GM23338 (cell line): ENCODE measurements around the gene IL18BP. TPM values are rescaled to one million over a fixed set of nuclear protein-coding genes. Genes with fewer than 3 reads are reported as not detected.

ENCODE experiments used
- ATAC-seq: fragments of 200-7000 bp; cut with Tn5 transposase; 3 replicates; pipeline ENCODE4 v1.9.1; 2020
- DNase-seq: peaks from one replicate; pipeline ENCODE4 v3.0.0-alpha.2; 2015; ENCODE audit warnings: low spot score
- H2AFZ ChIP-seq: fragments of 200-600 bp; sonication (generic); 2 replicates; pipeline ENCODE4 v1.8.0; 2016; ENCODE audit warnings: antibody characterized with exemption, mild to moderate bottlenecking, moderate library complexity
- H3F3A ChIP-seq: fragments of 200-600 bp; sonication (generic); replicated peaks from 2 replicates; pipeline ENCODE4 v1.8.0; 2017; ENCODE audit warnings: antibody characterized with exemption, mixed run types, low read depth
- H3K27ac ChIP-seq: fragments of 200-600 bp; sonication (generic); 2 replicates; pipeline ENCODE4 v1.6.1; 2016; ENCODE audit warnings: low read depth
- H3K27me3 ChIP-seq: fragments of 200-600 bp; sonication (generic); 2 replicates; pipeline ENCODE4 v1.8.0; 2016; ENCODE audit warnings: mild to moderate bottlenecking, mixed run types, moderate library complexity; ENCODE audit not compliant: insufficient read depth
- H3K36me3 ChIP-seq: fragments of 200-600 bp; sonication (generic); 2 replicates; pipeline ENCODE4 v1.8.0; 2016; ENCODE audit warnings: mild to moderate bottlenecking; ENCODE audit not compliant: insufficient read depth
- H3K4me1 ChIP-seq: fragments of 200-600 bp; sonication (generic); 2 replicates; pipeline ENCODE4 v1.8.0; 2016; ENCODE audit warnings: mild to moderate bottlenecking, moderate library complexity; ENCODE audit not compliant: insufficient read depth
- H3K4me2 ChIP-seq: fragments of 200-600 bp; sonication (generic); 2 replicates; pipeline ENCODE4 v1.7.1; 2017; ENCODE audit warnings: mixed run types
- H3K4me3 ChIP-seq: fragments of 200-600 bp; sonication (generic); 2 replicates; pipeline ENCODE4 v1.6.1; 2016; ENCODE audit warnings: mixed run types
- H3K79me2 ChIP-seq: fragments of 200-600 bp; sonication (generic); replicated peaks from 2 replicates; pipeline ENCODE4 v1.8.0; 2017; ENCODE audit warnings: mild to moderate bottlenecking; ENCODE audit not compliant: insufficient read depth
- H3K9me2 ChIP-seq: fragments of 200-600 bp; sonication (generic); 2 replicates; pipeline ENCODE4 v1.8.0; 2017; ENCODE audit not compliant: insufficient read depth
- H4K20me1 ChIP-seq: fragments of 200-600 bp; sonication (generic); replicated peaks from 2 replicates; pipeline ENCODE4 v1.8.0; 2017; ENCODE audit warnings: mild to moderate bottlenecking; ENCODE audit not compliant: insufficient read depth
- H3K27ac Mint-ChIP-seq: 2 replicates; pipeline ENCODE4 v1.8.0; 2020; ENCODE audit warnings: inconsistent platforms, mild to moderate bottlenecking, moderate library complexity, mixed read lengths
- H3K27me3 Mint-ChIP-seq: 3 replicates; pipeline ENCODE4 v1.8.0; 2022; ENCODE audit warnings: low read depth, mild to moderate bottlenecking, moderate library complexity, mixed read lengths, inconsistent platforms; ENCODE audit not compliant: insufficient read depth, poor library complexity
- H3K36me3 Mint-ChIP-seq: 3 replicates; pipeline ENCODE4 v1.8.0; 2021; ENCODE audit warnings: low read depth, mild to moderate bottlenecking, inconsistent platforms, moderate library complexity, mixed read lengths
- H3K4me1 Mint-ChIP-seq: 3 replicates; pipeline ENCODE4 v1.8.0; 2020; ENCODE audit warnings: mild to moderate bottlenecking, inconsistent platforms, mixed read lengths
- H3K4me3 Mint-ChIP-seq: 3 replicates; pipeline ENCODE4 v1.8.0; 2021; ENCODE audit warnings: moderate library complexity, mild to moderate bottlenecking, inconsistent platforms, mixed read lengths
- H3K9me3 Mint-ChIP-seq: 3 replicates; pipeline ENCODE4 v1.8.0; 2020; ENCODE audit warnings: moderate library complexity, mild to moderate bottlenecking, inconsistent platforms, mixed read lengths
- CREB1 ChIP-seq: fragments of 250-450 bp; sonication (Bioruptor Pico); IDR thresholded peaks from 2 replicates; pipeline ENCODE4 v1.5.0; 2020; ENCODE audit warnings: low read depth, mild to moderate bottlenecking, moderate library complexity
- EZH2 ChIP-seq: fragments of 200-600 bp; sonication (generic); IDR thresholded peaks from one replicate; pipeline ENCODE4 v1.8.0; 2017; ENCODE audit warnings: antibody characterized with exemption, mild to moderate bottlenecking, low read depth; ENCODE audit not compliant: unreplicated experiment
- EZH2phosphoT487 ChIP-seq: fragments of 200-600 bp; sonication (generic); IDR thresholded peaks from one replicate; pipeline ENCODE4 v1.8.1; 2018; ENCODE audit warnings: antibody characterized with exemption; ENCODE audit not compliant: unreplicated experiment
- JUNB ChIP-seq: IDR thresholded peaks from one replicate; pipeline ENCODE4 v1.6.1; 2016; ENCODE audit warnings: antibody characterized with exemption; ENCODE audit not compliant: unreplicated experiment
- NANOG ChIP-seq: IDR thresholded peaks from 2 replicates; pipeline ENCODE4 v1.6.1; 2016; ENCODE audit warnings: antibody characterized with exemption, borderline replicate concordance
- POLR2AphosphoS5 ChIP-seq: IDR thresholded peaks from 2 replicates; pipeline ENCODE4 v1.6.1; 2016; ENCODE audit warnings: antibody characterized with exemption, low read depth
- ZNF114 ChIP-seq: fragments of 250-450 bp; sonication (Bioruptor Pico); IDR thresholded peaks from 2 replicates; pipeline ENCODE4 v1.5.0; 2020; ENCODE audit warnings: mild to moderate bottlenecking, moderate library complexity
- polyA plus RNA-seq: library from polyadenylated mRNA; unstranded; fragments of >200 nt; fragmentation: Nextera tagmentation; extraction: Ambion mirVana; gene quantifications from 2 replicates; pipeline ENCODE4 v1.2.1, GENCODE V29; 2016
- total RNA-seq: library from RNA; depleted of rRNA; stranded (reverse); fragments of >200 nt; shearing (Covaris generic); gene quantifications from 2 replicates; pipeline ENCODE4 v1.2.3, GENCODE V29; 2014
- TF ChIP-seq, protein P1 (sequence below), 2 experiments: fragments of 200-600 bp in 1 of 2; sonication (generic) in 1 of 2; conservative IDR thresholded peaks; 2 replicates each; pipeline versions ENCODE4 v1.5.1 to v1.6.1; 2016 to 2017; ENCODE audit warnings: antibody characterized with exemption in 2 of 2, low read depth in 2 of 2, mild to moderate bottlenecking in 2 of 2, moderate library complexity in 1 of 2
- TF ChIP-seq, protein P2 (sequence below): IDR thresholded peaks from 2 replicates; pipeline ENCODE4 v1.6.1; 2016; ENCODE audit warnings: antibody characterized with exemption
- TF ChIP-seq, protein P3 (sequence below): fragments of 250-450 bp; sonication (Bioruptor Pico); IDR thresholded peaks from 2 replicates; pipeline ENCODE4 v1.5.0; 2020; ENCODE audit warnings: mild to moderate bottlenecking, moderate library complexity

Gene IL18BP
- total and polyA plus RNA-seq, 2 experiments from 2014 or later, result 3.8 to 11.2 TPM

DNA sequence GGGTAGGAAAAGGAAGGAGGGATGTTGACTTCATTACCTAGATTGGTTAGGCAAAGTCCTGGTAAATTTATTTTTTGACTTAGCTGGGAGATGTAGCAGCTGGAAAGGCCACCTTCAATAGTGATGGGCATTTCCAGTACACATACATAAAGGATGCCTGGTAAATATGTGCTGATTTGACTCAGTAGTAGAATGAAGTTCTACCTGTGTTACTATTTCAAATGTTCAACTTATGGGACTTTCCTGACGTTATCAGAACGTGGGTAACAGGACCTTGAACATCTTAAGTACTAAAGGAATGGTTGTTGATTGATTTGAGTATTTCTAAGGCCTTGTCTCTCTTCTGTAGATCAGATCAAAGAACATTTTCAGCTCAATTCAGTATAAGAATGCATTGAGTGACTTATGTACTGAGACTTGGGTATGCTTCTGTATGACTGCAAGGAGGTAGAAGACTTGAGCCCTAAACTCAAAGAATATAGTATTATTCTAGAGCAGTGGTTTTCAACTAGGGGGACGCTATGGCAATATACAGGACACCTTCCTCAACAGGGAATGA is 42.7 kb upstream of the IL18BP start (continued):
- TF ChIP-seq, protein P1, sequence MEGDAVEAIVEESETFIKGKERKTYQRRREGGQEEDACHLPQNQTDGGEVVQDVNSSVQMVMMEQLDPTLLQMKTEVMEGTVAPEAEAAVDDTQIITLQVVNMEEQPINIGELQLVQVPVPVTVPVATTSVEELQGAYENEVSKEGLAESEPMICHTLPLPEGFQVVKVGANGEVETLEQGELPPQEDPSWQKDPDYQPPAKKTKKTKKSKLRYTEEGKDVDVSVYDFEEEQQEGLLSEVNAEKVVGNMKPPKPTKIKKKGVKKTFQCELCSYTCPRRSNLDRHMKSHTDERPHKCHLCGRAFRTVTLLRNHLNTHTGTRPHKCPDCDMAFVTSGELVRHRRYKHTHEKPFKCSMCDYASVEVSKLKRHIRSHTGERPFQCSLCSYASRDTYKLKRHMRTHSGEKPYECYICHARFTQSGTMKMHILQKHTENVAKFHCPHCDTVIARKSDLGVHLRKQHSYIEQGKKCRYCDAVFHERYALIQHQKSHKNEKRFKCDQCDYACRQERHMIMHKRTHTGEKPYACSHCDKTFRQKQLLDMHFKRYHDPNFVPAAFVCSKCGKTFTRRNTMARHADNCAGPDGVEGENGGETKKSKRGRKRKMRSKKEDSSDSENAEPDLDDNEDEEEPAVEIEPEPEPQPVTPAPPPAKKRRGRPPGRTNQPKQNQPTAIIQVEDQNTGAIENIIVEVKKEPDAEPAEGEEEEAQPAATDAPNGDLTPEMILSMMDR (conservative IDR thresholded peaks at IDR 0.05; ENCODE audit: low read depth in 2 of 2), result no peak
- TF ChIP-seq, protein P2, sequence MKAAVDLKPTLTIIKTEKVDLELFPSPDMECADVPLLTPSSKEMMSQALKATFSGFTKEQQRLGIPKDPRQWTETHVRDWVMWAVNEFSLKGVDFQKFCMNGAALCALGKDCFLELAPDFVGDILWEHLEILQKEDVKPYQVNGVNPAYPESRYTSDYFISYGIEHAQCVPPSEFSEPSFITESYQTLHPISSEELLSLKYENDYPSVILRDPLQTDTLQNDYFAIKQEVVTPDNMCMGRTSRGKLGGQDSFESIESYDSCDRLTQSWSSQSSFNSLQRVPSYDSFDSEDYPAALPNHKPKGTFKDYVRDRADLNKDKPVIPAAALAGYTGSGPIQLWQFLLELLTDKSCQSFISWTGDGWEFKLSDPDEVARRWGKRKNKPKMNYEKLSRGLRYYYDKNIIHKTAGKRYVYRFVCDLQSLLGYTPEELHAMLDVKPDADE, result no peak
- no peak for TF ChIP-seq CREB1 (CRISPR knock-in tag)
- TF ChIP-seq ZNF114 (CRISPR knock-in tag), result no peak
- no peak for TF ChIP-seq EZH2phosphoT487
- TF ChIP-seq POLR2AphosphoS5, result no peak
- TF ChIP-seq JUNB, result no peak

DNA sequence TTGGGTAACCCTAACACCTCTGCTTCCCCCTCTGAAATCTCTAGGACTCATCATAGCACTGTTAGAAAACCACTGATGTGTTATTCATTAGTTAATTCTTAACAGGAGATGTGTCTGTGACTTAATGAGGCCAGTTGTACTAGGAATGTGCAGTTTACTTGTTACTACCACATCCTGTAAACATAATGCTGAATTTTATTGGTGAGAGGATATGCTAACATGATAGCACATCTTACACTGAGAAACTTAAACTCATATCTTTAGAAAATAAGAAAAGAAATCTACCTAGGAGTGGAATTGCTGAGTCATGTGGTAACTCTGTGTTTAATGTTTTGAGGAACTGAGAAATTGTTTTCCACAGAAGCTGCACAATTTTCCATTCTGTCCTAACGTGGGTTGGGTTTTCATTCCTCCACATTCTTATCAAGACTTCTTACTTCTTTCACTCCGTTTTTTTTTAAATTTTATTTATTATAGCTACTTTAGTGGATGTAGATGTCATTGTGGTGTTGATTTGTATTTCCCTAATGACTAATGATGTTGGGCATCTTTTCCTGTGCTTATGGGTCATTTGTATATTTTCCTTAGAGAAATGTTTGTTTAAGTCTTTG is 36.2 kb upstream of the IL18BP start:
- H3K4me1 Mint-ChIP-seq, result no peaks in the 10 kb centered on the region
- no peaks in the 10 kb centered on the region for H3K9me3 Mint-ChIP-seq
- no peaks in the 10 kb centered on the region for H3K4me1 ChIP-seq
- no peak for DNase-seq
- H3K4me3 Mint-ChIP-seq, result no peak overlapping the region
- peaks cover 26% of the 10 kb centered on the region for H3K36me3 Mint-ChIP-seq
- no peak overlapping the region for H3K27ac Mint-ChIP-seq
- no peaks in the 10 kb centered on the region for H3K27me3 ChIP-seq
- H3K4me3 ChIP-seq, result no peak overlapping the region
- H3K9me2 ChIP-seq, result no peaks in the 10 kb centered on the region
- ATAC-seq, result no peak
- H3K79me2 ChIP-seq, result peaks cover 16% of the 10 kb centered on the region
- no peak overlapping the region for H3K4me2 ChIP-seq
- H3K27me3 Mint-ChIP-seq, result no peaks in the 10 kb centered on the region
- no peaks in the 10 kb centered on the region for H3F3A ChIP-seq
- no peak overlapping the region for H3K27ac ChIP-seq
- H4K20me1 ChIP-seq, result peaks cover 9% of the 10 kb centered on the region
- H3K36me3 ChIP-seq, result peaks cover 8% of the 10 kb centered on the region; the same call in 1 of the 2 replicates
- no peak overlapping the region for H2AFZ ChIP-seq
- TF ChIP-seq CREB1 (CRISPR knock-in tag), result no peak
- no peak for TF ChIP-seq POLR2AphosphoS5
- TF ChIP-seq, protein P1 (conservative IDR thresholded peaks at IDR 0.05; ENCODE audit: low read depth in 2 of 2), result no peak
- no peak for TF ChIP-seq EZH2
- TF ChIP-seq ZNF114 (CRISPR knock-in tag), result no peak
- no peak for TF ChIP-seq NANOG
- TF ChIP-seq, protein P3, sequence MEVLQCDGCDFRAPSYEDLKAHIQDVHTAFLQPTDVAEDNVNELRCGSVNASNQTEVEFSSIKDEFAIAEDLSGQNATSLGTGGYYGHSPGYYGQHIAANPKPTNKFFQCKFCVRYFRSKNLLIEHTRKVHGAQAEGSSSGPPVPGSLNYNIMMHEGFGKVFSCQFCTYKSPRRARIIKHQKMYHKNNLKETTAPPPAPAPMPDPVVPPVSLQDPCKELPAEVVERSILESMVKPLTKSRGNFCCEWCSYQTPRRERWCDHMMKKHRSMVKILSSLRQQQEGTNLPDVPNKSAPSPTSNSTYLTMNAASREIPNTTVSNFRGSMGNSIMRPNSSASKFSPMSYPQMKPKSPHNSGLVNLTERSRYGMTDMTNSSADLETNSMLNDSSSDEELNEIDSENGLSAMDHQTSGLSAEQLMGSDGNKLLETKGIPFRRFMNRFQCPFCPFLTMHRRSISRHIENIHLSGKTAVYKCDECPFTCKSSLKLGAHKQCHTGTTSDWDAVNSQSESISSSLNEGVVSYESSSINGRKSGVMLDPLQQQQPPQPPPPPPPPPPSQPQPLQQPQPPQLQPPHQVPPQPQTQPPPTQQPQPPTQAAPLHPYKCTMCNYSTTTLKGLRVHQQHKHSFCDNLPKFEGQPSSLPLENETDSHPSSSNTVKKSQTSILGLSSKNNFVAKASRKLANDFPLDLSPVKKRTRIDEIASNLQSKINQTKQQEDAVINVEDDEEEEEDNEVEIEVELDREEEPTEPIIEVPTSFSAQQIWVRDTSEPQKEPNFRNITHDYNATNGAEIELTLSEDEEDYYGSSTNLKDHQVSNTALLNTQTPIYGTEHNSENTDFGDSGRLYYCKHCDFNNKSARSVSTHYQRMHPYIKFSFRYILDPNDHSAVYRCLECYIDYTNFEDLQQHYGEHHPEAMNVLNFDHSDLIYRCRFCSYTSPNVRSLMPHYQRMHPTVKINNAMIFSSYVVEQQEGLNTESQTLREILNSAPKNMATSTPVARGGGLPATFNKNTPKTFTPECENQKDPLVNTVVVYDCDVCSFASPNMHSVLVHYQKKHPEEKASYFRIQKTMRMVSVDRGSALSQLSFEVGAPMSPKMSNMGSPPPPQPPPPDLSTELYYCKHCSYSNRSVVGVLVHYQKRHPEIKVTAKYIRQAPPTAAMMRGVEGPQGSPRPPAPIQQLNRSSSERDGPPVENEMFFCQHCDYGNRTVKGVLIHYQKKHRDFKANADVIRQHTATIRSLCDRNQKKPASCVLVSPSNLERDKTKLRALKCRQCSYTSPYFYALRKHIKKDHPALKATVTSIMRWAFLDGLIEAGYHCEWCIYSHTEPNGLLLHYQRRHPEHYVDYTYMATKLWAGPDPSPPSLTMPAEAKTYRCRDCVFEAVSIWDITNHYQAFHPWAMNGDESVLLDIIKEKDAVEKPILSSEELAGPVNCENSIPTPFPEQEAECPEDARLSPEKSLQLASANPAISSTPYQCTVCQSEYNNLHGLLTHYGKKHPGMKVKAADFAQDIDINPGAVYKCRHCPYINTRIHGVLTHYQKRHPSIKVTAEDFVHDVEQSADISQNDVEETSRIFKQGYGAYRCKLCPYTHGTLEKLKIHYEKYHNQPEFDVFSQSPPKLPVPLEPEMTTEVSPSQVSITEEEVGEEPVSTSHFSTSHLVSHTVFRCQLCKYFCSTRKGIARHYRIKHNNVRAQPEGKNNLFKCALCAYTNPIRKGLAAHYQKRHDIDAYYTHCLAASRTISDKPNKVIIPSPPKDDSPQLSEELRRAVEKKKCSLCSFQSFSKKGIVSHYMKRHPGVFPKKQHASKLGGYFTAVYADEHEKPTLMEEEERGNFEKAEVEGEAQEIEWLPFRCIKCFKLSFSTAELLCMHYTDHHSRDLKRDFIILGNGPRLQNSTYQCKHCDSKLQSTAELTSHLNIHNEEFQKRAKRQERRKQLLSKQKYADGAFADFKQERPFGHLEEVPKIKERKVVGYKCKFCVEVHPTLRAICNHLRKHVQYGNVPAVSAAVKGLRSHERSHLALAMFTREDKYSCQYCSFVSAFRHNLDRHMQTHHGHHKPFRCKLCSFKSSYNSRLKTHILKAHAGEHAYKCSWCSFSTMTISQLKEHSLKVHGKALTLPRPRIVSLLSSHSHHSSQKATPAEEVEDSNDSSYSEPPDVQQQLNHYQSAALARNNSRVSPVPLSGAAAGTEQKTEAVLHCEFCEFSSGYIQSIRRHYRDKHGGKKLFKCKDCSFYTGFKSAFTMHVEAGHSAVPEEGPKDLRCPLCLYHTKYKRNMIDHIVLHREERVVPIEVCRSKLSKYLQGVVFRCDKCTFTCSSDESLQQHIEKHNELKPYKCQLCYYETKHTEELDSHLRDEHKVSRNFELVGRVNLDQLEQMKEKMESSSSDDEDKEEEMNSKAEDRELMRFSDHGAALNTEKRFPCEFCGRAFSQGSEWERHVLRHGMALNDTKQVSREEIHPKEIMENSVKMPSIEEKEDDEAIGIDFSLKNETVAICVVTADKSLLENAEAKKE, result no peak
- no peak for TF ChIP-seq EZH2phosphoT487
- TF ChIP-seq, protein P2, result no peak
